ENCODE measurements around the gene ANKRD63.

ANKRD63 gene

GRCh38 chr15:40271685-40272484, 11.0 kb downstream of the ANKRD63 start:
- no peak for TF ChIP-seq CTCF (IDR thresholded peaks at IDR 0.05; ENCODE audit: low read depth, low read length)
- H3K4me3 ChIP-seq (ENCODE audit: low read depth, low read length) = no peak overlapping the region

GRCh38 chr15:40270246-40270995, 12.4 kb downstream of the ANKRD63 start:
- no peak for TF ChIP-seq CTCF (IDR thresholded peaks at IDR 0.05; ENCODE audit: low read depth, low read length)
- H3K4me3 ChIP-seq (ENCODE audit: low read depth, low read length) = no peak overlapping the region

GRCh38 chr15:40269604-40270003, 13.3 kb downstream of the ANKRD63 start:
- TF ChIP-seq CTCF (IDR thresholded peaks at IDR 0.05; ENCODE audit: low read depth, low read length) = no peak
- no peak overlapping the region for H3K4me3 ChIP-seq (ENCODE audit: low read depth, low read length)

GRCh38 chr15:40267670-40268069, 15.2 kb downstream of the ANKRD63 start:
- no peak for TF ChIP-seq CTCF (IDR thresholded peaks at IDR 0.05; ENCODE audit: low read depth, low read length)
- H3K4me3 ChIP-seq (ENCODE audit: low read depth, low read length) = no peak overlapping the region

- TF ChIP-seq CTCF (IDR thresholded peaks at IDR 0.05; ENCODE audit: low read depth, low read length) = no peak
- H3K4me3 ChIP-seq (ENCODE audit: low read depth, low read length) = no peak overlapping the region
Observed at GRCh38 chr15:40266828-40267304, 16.0 kb downstream of the ANKRD63 start.

GRCh38 chr15:40265875-40266274, 17.0 kb downstream of the ANKRD63 start:
- no peak for TF ChIP-seq CTCF (IDR thresholded peaks at IDR 0.05; ENCODE audit: low read depth, low read length)
- H3K4me3 ChIP-seq (ENCODE audit: low read depth, low read length) = no peak overlapping the region

GRCh38 chr15:40265355-40265754, 17.5 kb downstream of the ANKRD63 start:
- no peak overlapping the region for H3K4me3 ChIP-seq (ENCODE audit: low read depth, low read length)
- no peak for TF ChIP-seq CTCF (IDR thresholded peaks at IDR 0.05; ENCODE audit: low read depth, low read length)
